ENCODE measurements around the gene DDX46.
A peak's percentile ranks its signal among the peaks of the same experiment; 100 is the strongest.
"Not testable (repeated sequence)": the region's sequence is repeated elsewhere in the genome, so short reads cannot be mapped to it uniquely, and the experiment has no call there.

DDX46 gene, protein sequence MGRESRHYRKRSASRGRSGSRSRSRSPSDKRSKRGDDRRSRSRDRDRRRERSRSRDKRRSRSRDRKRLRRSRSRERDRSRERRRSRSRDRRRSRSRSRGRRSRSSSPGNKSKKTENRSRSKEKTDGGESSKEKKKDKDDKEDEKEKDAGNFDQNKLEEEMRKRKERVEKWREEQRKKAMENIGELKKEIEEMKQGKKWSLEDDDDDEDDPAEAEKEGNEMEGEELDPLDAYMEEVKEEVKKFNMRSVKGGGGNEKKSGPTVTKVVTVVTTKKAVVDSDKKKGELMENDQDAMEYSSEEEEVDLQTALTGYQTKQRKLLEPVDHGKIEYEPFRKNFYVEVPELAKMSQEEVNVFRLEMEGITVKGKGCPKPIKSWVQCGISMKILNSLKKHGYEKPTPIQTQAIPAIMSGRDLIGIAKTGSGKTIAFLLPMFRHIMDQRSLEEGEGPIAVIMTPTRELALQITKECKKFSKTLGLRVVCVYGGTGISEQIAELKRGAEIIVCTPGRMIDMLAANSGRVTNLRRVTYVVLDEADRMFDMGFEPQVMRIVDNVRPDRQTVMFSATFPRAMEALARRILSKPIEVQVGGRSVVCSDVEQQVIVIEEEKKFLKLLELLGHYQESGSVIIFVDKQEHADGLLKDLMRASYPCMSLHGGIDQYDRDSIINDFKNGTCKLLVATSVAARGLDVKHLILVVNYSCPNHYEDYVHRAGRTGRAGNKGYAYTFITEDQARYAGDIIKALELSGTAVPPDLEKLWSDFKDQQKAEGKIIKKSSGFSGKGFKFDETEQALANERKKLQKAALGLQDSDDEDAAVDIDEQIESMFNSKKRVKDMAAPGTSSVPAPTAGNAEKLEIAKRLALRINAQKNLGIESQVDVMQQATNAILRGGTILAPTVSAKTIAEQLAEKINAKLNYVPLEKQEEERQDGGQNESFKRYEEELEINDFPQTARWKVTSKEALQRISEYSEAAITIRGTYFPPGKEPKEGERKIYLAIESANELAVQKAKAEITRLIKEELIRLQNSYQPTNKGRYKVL

GRCh38 chr5:134758504-134759341 lies at the start of gene DDX46:
TSS of gene DDX46 (plus strand) at chr5:134758779. CDS start at chr5:134758939, 160 bp downstream.
- peak; percentile 89 for DNase-seq

DNA sequence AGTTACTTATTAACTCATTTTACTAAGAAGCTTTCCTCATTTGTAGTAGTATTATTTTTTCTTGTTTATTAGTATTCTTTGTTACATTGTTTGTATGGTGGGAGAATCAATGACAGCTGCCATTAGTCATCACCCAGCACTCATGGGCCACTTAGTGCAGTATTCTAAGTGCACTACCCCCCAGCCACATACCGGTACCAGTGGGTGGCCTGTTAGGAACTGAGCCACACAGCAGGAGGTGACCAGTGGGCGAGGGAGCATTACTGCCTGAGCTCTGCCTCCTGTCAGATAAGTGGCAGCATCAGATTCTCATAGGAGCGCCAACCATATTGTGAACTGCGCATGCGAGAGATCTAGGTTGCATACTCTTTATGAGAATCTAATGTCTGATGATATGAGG lies 44.5 kb upstream of the DDX46 start:
- DNase-seq = no peak

- DNase-seq = no peak
Measured at GRCh38 chr5:134714541-134714940, 44.0 kb upstream of the DDX46 start.

- not testable (repeated sequence) for DNase-seq
Measured at GRCh38 chr5:134715466-134715865, 43.1 kb upstream of the DDX46 start.

- no peak for DNase-seq
Measured at GRCh38 chr5:134724872-134725271, 33.7 kb upstream of the DDX46 start.

DNA sequence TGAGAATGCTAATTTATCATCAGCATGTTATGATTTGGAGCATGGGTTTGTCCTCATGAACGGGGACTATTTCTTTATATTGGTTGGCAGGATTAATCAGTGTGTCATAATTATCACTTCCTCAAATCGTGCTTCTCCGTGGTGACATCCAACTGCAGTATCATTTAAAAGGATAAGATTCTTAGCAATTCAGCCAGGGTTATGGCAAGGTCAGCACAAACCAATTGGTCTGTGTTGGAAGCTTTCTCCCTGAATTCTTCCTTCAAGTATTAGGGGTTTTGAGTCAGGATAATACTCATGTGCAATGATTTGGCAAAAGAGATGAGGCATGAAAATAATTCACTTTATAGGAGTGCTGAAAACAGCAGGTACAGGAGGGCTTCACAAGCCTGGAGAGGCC lies 25.8 kb upstream of the DDX46 start:
- DNase-seq = no peak

DNA sequence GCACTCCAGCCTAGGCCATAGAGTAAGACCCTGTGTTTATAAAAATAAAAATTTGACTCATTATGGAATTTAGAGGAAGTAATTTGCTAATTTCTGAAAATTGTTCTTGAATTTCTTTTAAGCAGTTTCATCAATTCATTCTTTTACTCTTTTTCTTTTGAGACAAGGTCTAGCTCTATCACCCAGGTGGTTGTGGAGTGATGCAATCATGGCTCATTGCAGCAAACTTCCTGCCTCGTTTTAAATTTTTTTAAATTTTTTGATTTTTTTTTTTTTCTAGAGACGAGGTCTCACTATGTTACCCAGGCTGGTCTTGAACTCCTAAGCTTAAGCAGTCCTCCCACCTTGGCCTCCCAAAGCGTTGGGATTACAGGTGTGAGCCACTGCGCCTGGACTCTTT lies 23.3 kb upstream of the DDX46 start:
- no peak for DNase-seq

GRCh38 chr5:134736173-134736812 lies 22.3 kb upstream of the DDX46 start:
- no peak for DNase-seq

DNA sequence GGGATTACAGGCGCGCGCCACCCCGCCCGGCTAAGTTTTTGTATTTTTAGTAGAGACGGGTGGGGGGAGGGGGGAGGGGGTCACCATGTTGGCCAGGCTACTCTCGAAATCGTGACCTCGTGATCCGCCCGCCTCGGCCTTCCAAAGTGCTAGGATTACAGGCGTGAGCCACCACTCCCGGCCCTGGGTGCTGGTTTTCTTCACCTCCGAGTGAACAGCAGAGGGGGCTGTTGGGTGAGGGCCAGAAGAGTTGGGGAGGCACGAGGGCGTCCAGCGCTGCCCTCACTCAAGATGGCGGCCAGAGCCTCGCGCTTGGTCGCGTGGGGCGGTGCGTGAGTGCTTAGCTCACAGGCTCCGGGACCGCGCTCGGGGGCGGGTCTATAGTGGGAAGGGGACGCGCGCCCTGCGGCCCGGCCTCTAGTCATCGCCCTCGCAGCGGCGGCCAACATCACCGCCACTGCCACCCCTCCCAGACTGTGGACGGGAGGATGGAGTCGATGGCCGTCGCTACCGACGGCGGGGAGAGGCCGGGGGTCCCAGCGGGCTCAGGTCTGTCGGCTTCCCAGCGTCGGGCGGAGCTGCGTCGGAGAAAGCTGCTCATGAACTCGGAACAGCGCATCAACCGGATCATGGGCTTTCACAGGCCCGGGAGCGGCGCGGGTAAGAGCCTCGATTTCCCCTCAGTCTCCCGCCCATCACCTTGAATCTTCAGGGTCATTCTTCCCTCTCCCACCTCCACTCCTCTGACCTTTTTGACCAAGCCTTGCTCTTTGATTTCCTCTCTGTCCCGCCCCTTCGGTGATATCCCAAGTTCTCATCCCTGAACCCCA lies 20.2 kb upstream of the DDX46 start, which contains the start of gene CAMLG:
TSS of gene CAMLG (plus strand) at position 416 of the 830 bp plus-strand sequence. CDS start at position 489, 73 bp downstream.
- peak; percentile 84 for DNase-seq

DNA sequence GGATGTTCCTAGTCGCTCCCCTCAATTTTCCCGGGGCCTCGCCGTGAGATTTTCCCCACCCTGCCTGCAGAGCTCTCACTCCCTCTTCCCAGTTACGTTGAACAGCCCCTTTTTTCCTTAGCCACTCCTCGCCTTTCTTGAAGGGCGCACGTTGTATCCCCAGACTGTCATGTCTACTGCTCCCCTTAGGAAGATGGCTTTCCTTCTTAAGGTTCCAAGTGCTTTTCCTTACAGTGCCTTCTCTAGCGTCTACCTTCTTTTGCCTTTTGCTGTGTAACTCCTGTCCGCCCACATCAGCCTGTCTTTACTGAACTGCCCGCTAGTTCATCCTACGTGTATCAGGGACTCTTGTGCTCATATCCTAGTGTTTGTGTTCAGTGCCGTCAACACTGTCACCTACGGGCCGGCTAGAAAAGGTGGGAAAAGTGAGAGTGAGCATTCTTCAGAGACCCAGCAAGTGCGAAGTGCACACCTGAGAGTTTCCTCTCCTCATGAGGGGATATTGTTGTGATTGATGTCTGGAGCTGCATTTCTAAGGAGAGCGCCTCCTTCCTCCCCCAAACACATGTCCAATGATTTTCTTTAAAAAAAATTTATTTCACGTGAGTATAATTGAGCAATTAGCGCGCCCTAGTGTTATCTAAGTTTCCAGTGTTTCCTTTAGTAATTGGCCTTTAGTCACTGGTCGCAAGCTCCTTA lies 19.5 kb upstream of the DDX46 start:
- peak; percentile 46 for DNase-seq

- DNase-seq = no peak
Measured at GRCh38 chr5:134741052-134741451, 17.5 kb upstream of the DDX46 start.

GRCh38 chr5:134742134-134742533 lies 16.4 kb upstream of the DDX46 start:
- no peak for DNase-seq

GRCh38 chr5:134749415-134749814 lies 9.2 kb upstream of the DDX46 start:
- no peak for DNase-seq

DNA sequence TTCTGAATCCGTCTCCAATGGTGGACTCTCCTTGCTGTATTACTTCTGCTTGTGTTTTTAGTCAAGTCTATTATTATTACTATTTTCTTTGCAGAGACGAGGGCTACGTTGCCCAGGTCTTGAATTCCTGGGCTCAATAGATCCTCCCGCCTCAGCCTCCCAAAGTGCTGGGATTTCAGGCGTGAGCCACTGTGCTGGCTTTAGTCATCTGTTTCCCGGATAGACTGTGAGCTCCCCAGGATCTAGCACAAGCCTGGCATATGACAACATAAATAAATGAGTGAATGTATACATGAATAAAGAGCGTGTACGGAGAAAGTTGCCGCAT lies 439 bp upstream of the DDX46 start:
- no peak for DNase-seq

DNA sequence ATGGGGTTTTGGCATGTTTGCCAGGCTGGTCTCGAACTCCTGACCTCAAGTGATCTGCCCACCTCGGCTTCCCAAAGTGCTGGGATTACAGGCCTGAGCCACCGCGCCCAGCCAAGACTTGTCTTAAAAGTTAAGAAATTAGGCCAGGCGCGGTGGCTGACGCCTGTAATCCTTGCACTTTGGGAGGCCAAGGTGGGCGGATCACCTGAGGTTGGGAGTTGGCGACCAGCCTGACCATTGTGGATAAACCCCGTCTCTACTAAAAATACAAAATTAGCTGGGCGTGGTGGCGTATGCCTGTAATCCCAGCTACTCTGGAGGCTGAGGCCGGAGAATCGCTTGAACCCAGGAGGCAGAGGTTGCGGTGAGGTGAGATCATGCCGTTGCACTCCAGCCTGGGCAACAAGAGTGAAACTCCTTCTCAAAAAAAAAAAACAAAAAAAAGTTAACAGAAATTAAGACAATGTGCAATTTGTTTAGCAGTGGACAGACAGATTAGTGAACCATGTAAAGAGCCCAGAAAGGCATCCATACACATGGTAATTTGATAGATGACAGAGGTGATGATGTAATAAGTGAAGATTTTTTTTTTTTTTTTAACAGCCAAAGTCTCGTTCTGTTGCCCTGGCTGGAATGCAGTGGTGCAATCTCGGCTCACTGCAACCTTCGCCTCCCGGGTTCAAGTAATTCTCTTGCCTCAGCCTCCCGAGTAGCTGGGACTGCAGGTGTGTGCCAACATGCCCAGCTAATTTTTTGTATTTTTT lies 9.1 kb downstream of the DDX46 start:
- DNase-seq = not testable (repeated sequence)

DNA sequence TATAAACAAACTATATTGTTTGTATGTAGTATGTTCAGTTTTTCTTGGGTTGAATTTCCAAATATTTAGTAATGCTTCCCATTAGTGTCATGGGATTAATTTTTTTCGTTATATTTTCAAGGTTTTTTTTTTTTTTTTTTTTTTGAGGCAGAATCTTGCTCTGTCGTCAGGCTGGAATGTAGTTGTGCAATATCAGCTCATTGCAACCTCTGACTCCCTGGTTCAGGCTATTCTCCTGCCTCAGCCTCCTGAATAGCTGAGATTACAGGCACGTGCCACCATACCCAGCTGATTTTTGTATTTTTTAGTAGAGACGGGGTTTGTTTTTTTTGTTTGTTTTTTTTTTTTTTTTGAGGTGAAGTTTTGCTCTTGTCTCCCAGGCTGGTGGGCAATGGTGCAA lies 10.6 kb downstream of the DDX46 start:
- DNase-seq = no peak

DNA sequence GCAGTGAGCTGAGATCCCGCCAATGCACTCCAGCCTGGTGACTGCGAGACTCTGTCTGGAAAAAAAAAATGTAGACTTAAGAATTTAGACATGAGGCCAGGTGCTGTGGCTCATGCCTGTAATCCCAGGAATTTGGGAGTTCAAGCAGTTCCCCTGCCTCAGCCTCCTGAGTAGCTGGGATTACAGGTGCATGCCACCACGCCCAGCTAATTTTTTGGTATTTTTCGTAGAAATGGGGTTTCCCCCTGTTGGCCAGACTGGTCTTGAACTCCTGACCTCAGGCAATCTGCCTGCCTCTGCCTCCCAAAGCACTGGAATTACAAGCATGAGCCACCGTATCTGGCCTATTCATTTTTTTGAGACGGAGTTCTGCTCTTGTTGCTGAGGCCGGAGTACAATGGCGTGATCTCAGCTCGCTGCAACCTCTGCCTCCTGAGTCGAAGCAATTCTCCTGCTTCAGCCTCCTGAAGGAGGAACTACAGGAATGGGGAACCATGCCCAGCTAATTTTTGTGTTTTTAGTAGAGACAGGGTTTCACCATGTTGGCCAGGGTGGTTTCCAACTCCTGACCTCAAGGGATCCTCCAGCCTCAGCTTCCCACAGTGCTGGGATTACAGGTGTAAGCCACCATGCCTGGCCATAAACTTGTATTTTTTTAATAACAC lies 14.0 kb downstream of the DDX46 start:
- DNase-seq = no peak

DNA sequence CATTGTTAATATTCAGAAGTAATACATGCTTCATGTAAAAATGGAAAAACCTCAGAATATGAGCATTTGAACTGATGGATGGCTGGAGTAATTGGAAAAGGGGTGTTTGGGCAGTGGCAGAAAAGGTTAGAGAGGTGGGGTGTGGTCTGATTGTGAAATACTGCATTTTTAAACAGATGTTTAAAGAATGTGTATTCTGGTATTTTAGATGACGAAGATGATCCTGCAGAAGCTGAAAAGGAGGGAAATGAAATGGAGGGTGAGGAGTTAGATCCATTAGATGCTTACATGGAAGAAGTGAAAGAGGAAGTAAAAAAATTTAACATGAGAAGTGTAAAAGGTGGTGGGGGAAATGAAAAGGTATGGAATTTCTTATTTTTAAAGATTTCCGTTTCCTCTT lies 18.8 kb downstream of the DDX46 start:
- DNase-seq = no peak

DNA sequence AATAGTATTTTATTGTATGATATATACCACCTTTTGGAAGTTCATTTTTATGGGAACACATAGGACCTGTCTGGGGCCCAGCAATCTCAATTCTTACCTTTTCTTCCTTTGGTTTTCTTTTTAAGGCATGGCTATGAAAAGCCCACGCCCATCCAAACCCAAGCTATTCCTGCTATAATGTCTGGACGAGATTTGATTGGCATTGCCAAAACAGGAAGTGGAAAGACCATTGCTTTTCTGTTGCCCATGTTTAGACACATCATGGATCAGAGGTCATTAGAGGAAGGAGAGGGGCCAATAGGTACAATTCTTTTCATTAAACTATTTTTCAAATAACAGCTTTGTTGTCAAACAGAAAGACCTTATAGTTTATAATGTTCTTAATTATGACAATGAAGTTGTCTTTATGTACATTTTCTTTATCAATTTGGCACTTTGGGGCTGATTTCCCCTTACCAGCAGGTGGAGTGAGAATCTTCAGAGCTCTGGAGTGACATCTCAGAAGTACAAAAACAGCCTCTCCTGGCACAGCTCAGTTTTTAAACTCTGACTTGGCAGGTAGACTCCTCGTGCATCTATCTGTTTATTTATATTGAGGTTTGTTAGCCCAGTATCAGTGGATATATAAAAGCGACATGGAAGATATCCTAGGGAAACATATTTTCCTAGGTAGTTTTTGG lies 25.8 kb downstream of the DDX46 start:
- no peak for DNase-seq
